K562 (cell line): ENCODE results near the gene NAPEPLD. TPM values are rescaled to one million over a fixed set of nuclear protein-coding genes. Genes with fewer than 3 reads are reported as not detected.

ENCODE experiments used
- ATAC-seq: fragments of 200-7000 bp; cut with Tn5 transposase; 3 replicates; pipeline ENCODE4 v1.9.1; 2020; ENCODE audit warnings: moderate library complexity
- BruUV-seq: library from RNA; stranded (reverse); fragments of 400-500 nt; replicated peaks from 2 replicates; lab custom pipeline; 2021; lab: Mats Ljungman, UMichigan
- CTCF ChIA-PET: fragments of 300-600 bp; formaldehyde crosslinking; extraction: SDS; loops from one replicate; lab custom pipeline; 2021; ENCODE audit warnings: low intra/inter-chr PET ratio; lab: Yijun Ruan, JAX
- POLR2A ChIA-PET: fragments of 300-600, 350-650 bp; sonication (Branson Sonifier 250); formaldehyde crosslinking; extraction: SDS; loops from one replicate; lab custom pipeline; 2021; ENCODE audit warnings: antibody characterized with exemption, inconsistent platforms; lab: Yijun Ruan, JAX
- DNase-seq, 4 experiments: peaks; one replicate each; pipeline versions ENCODE4 v3.0.0 to v3.0.0-alpha.2; 2011 to 2018; ENCODE audit warnings: low spot score in 3 of 4, mixed read lengths in 3 of 4; ENCODE audit errors: extremely low read depth in 1 of 4
- FAIRE-seq: peaks from 2 replicates; lab custom pipeline; 2011; peaks lifted over from hg19 to GRCh38; lab: Jason Lieb, UNC
- H2AFZ ChIP-seq: 2 replicates; pipeline ENCODE4 v1.6.0; 2011; ENCODE audit warnings: low read depth, low read length, control low read depth, inconsistent platforms
- H3K27ac ChIP-seq: fragments of 200-600 bp; 3 replicates; pipeline ENCODE4 v1.8.0; 2011; ENCODE audit warnings: low read depth, mild to moderate bottlenecking, control low read depth, inconsistent platforms, low read length, moderate library complexity, mixed read lengths; ENCODE audit errors: extremely low read depth
- H3K27me3 ChIP-seq, 2 experiments: fragments of 300-600 bp in 1 of 2; 2 replicates in 1 of 2; 3 replicates in 1 of 2; pipeline versions ENCODE4 v1.6.0 to v1.8.0; 2011; ENCODE audit warnings: inconsistent platforms in 2 of 2, low read length in 2 of 2, mild to moderate bottlenecking in 1 of 2, mixed read lengths in 1 of 2, moderate library complexity in 1 of 2; ENCODE audit not compliant: control insufficient read depth in 2 of 2, insufficient read depth in 2 of 2
- H3K36me3 ChIP-seq: fragments of 300-600 bp; 3 replicates; pipeline ENCODE4 v1.8.0; 2011; ENCODE audit warnings: mild to moderate bottlenecking, low read length, inconsistent platforms; ENCODE audit not compliant: control insufficient read depth, insufficient read depth
- H3K4me1 ChIP-seq, 2 experiments: fragments of 200-600 bp in 1 of 2; replicated peaks in 1 of 2; 2 replicates in 1 of 2; 3 replicates in 1 of 2; pipeline versions ENCODE4 v1.5.1 to v1.8.0; 2011; ENCODE audit warnings: inconsistent platforms in 2 of 2, low read length in 2 of 2, mild to moderate bottlenecking in 1 of 2, mixed read lengths in 1 of 2, moderate library complexity in 1 of 2; ENCODE audit not compliant: control insufficient read depth in 2 of 2, insufficient read depth in 2 of 2
- H3K4me2 ChIP-seq: 2 replicates; pipeline ENCODE4 v1.6.1; 2011; ENCODE audit warnings: low read length, control low read depth, inconsistent platforms, mixed read lengths; ENCODE audit not compliant: insufficient read depth
- H3K4me3 ChIP-seq: fragments of 200-600 bp; sonication (generic), shearing (Covaris generic); 2 replicates; pipeline ENCODE4 v1.5.1; 2016; ENCODE audit warnings: control low read depth, inconsistent platforms
- H3K79me2 ChIP-seq: fragments of 200-600 bp; 3 replicates; pipeline ENCODE4 v1.8.0; 2011; ENCODE audit warnings: low read length, inconsistent platforms; ENCODE audit not compliant: control insufficient read depth, insufficient read depth
- H3K9ac ChIP-seq, 2 experiments: 2 replicates each; pipeline versions ENCODE4 v1.6.0 to v1.6.1; 2011; ENCODE audit warnings: low read depth in 2 of 2, low read length in 2 of 2, control low read depth in 1 of 2, inconsistent platforms in 1 of 2, mild to moderate bottlenecking in 1 of 2, mixed read lengths in 1 of 2; ENCODE audit not compliant: insufficient read depth in 1 of 2
- H3K9me1 ChIP-seq: one replicate; pipeline ENCODE4 v1.6.0; 2011; ENCODE audit warnings: inconsistent platforms, mild to moderate bottlenecking, low read length, moderate library complexity; ENCODE audit not compliant: control insufficient read depth, insufficient read depth
- H3K9me3 ChIP-seq: replicated peaks from 2 replicates; pipeline ENCODE4 v1.5.1; 2011; ENCODE audit warnings: low read depth, low read length, inconsistent platforms; ENCODE audit not compliant: control insufficient read depth, insufficient read depth
- H4K20me1 ChIP-seq: replicated peaks from 2 replicates; pipeline ENCODE4 v1.6.1; 2011; ENCODE audit warnings: low read length, inconsistent platforms, mixed read lengths; ENCODE audit not compliant: control insufficient read depth, insufficient read depth
- PKNOX1 ChIP-seq: fragments of 450-650 bp; IDR thresholded peaks from 2 replicates; pipeline ENCODE4 v1.6.1; 2016
- SIN3B ChIP-seq: fragments of 450-650 bp; IDR thresholded peaks from 2 replicates; pipeline ENCODE4 v1.6.1; 2017; ENCODE audit warnings: low read depth, mild to moderate bottlenecking, moderate library complexity
- ZNF184 ChIP-seq: sonication (generic); formaldehyde crosslinking; IDR thresholded peaks from 2 replicates; pipeline ENCODE4 v1.5.0; 2020; ENCODE audit warnings: missing genetic modification reagents
- WGBS: fragments of 100-300 bp; shearing (Covaris generic); methylation state at CpG from one replicate; pipeline ENCODE4 v1.1.6; 2016; ENCODE audit warnings: low coverage, mixed read lengths; ENCODE audit not compliant: insufficient coverage; ENCODE audit errors: missing lambda C conversion rate; 5-methylcytosine and 5-hydroxymethylcytosine counted together
- in situ Hi-C: fragments of 300-500 bp; cut with MboI; formaldehyde crosslinking; loops from 4 replicates; pipeline ENCODE4 v1.15.0; 2018; ENCODE audit warnings: inconsistent platforms, mixed read lengths
- intact Hi-C: fragments of 100-400 bp; cut with micrococcal nuclease; formaldehyde crosslinking; loops from 2 replicates; pipeline ENCODE4 v1.14.2; 2022
- polyA plus RNA-seq, 8 experiments: library from polyadenylated mRNA; depleted of rRNA in 4 of 8; stranded (reverse) in 5 of 8; unstranded in 3 of 8; fragments of >200 nt; fragmentation: Nextera tagmentation in 2 of 8; fragmentation: Illumina TruSeq in 1 of 8; extraction: Ambion mirVana in 2 of 8; extraction: Trizol in 1 of 8; gene quantifications; 2 replicates each; pipeline versions ENCODE4 v1.2.1 to v1.2.3, GENCODE V29; 2011 to 2014; ENCODE audit warnings: inconsistent platforms in 1 of 8, missing spikeins in 1 of 8
- total RNA-seq, 7 experiments: library from RNA; depleted of rRNA in 6 of 7; stranded (reverse); fragments of >200 nt in 6 of 7; fragmentation: Illumina TruSeq in 2 of 7; extraction: Trizol in 2 of 7; gene quantifications; 2 replicates each; pipeline versions ENCODE4 v1.2.1 to v1.2.3, GENCODE V29; 2011 to 2021; ENCODE audit warnings: low replicate concordance in 1 of 7

NAPEPLD gene
- total and polyA plus RNA-seq, 9 of the 15 experiments (the other 6 are each of a cell fraction or from before 2014, with no cell fraction given) = 3.2 to 11.0 (median 7.5) TPM

DNA sequence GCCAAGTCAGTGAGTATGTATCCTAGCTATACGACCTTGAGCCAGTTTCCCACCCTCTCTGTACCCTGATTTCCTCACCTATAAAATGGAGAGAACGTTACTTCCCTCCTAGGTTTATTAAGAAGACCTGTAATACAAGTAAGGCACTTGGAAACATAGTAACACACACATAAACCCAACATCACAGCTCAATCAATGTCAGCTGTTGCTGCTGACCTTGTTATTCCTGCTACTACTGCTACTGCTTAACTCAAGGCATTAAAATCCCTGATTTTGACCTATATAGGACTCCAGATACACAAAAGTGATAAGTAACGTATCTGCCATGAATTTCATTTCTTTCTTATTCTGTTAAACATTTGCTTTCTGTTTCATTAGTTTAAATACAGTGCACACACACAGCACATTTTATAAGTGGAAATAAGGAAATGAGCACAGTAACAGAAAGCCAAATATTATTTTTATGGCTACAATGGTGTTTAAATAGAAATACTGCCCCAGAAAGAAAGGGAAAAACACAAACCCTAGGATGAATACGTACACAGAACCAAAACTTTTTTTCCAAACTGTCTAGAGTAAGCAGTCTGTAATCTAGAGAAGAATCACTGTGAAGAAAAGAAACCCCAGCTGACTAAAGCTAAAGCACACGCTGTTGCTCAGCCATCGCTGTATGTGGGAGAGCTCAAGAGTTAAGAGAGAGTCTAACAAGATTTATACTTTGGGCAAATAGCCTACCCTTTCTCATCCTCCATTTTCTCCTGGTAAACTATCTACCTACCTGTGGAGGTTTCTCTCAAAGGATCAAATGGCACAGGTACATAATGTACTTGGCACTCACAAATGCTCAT, 19.0 kb downstream of the NAPEPLD start:
- H3K4me3 ChIP-seq = no peak overlapping the region
- ChIA-PET POLR2A (interaction anchor here (1.4 to 1.8 kb wide), 2 partner anchors 9 kb away, joined by 3 to 14 read pairs; no protein-coding TSS in a partner anchor), CTCF (no interaction called here)
- in situ Hi-C loops = no loop called here
- TF ChIP-seq ZNF184 (CRISPR knock-in tag) (no peak), PKNOX1 (peak; percentile 43; the same call in 1 of the 2 replicates), SIN3B (no peak)
- no peaks in the 10 kb centered on the region for H4K20me1 ChIP-seq
- no peak overlapping the region for H2AFZ ChIP-seq
- no peak overlapping the region for H3K9ac ChIP-seq
- no peak overlapping the region for H3K4me2 ChIP-seq
- H3K27me3 ChIP-seq = no peaks in the 10 kb centered on the region
- intact Hi-C loops = no loop called here
- WGBS = 54% methylated on average over 6 of the region's 6 CpGs
- no peaks in the 10 kb centered on the region for H3K9me3 ChIP-seq
- DNase-seq = no peak
- ATAC-seq = peak; percentile 39; the same call in 1 of the 3 replicates
- BruUV-seq = no TSS peak
- peaks cover 19% of the 10 kb centered on the region for H3K36me3 ChIP-seq
- H3K27ac ChIP-seq = no peak overlapping the region
- no peak for FAIRE-seq
- H3K4me1 ChIP-seq = peaks cover 2 to 8% of the 10 kb centered on the region in 2 experiments; a peak in 3 of 5 replicates
- peaks cover 6% of the 10 kb centered on the region; the same call in 1 of the 3 replicates for H3K79me2 ChIP-seq
- H3K9me1 ChIP-seq = no peaks in the 10 kb centered on the region
